RCC 7860 (cell line): Measurements from ENCODE around the gene HTR3E.
"Not testable (repeated sequence)": the region's sequence is repeated elsewhere in the genome, so short reads cannot be mapped to it uniquely, and the experiment has no call there.

ENCODE experiments used
- DNase-seq: peaks from one replicate; pipeline ENCODE4 v3.0.0-alpha.2; 2015; ENCODE audit warnings: low spot score
- FAIRE-seq: peaks from 2 replicates; lab custom pipeline; 2012; peaks lifted over from hg19 to GRCh38; lab: Jason Lieb, UNC

Gene HTR3E

GRCh38 chr3:184096811-184097383 is at the start of gene HTR3E:
Gene HTR3E, plus strand, starts transcription at chr3:184097064. Its CDS starts 466 bp downstream, at chr3:184097530.
- DNase-seq (no peak), FAIRE-seq (no peak)

GRCh38 chr3:184050217-184050847 is 46.5 kb upstream of the HTR3E start:
- DNase-seq (no peak), FAIRE-seq (no peak)

GRCh38 chr3:184052767-184053166 is 44.1 kb upstream of the HTR3E start, which contains the start of gene HTR3C:
Gene HTR3C, plus strand, starts transcription at chr3:184053047. Its CDS starts 34 bp downstream, at chr3:184053081.
- FAIRE-seq = no peak
- DNase-seq = no peak

- no peak for DNase-seq
- no peak for FAIRE-seq
Measured at GRCh38 chr3:184058029-184058428, 38.8 kb upstream of the HTR3E start.

GRCh38 chr3:184059424-184059823 is 37.4 kb upstream of the HTR3E start:
- no peak for FAIRE-seq
- no peak for DNase-seq

GRCh38 chr3:184062637-184063036 is 34.2 kb upstream of the HTR3E start:
- FAIRE-seq = no peak
- no peak for DNase-seq

GRCh38 chr3:184066211-184066610 is 30.7 kb upstream of the HTR3E start:
- FAIRE-seq = no peak
- DNase-seq = no peak

GRCh38 chr3:184067573-184068055 is 29.2 kb upstream of the HTR3E start:
- FAIRE-seq (no peak), DNase-seq (no peak)

- DNase-seq (no peak), FAIRE-seq (no peak)
Measured at GRCh38 chr3:184068344-184068743, 28.5 kb upstream of the HTR3E start.

- not testable (repeated sequence) for FAIRE-seq
Measured at GRCh38 chr3:184071142-184071541, 25.7 kb upstream of the HTR3E start.

GRCh38 chr3:184073621-184074020 is 23.2 kb upstream of the HTR3E start:
- DNase-seq = no peak
- FAIRE-seq = no peak

More at GRCh38 chr3:184071142-184071541, 25.7 kb upstream of the HTR3E start:
- not testable (repeated sequence) for DNase-seq

GRCh38 chr3:184075901-184076300 is 21.0 kb upstream of the HTR3E start:
- no peak for FAIRE-seq
- no peak for DNase-seq

- DNase-seq = no peak
- FAIRE-seq = no peak
Measured at GRCh38 chr3:184077881-184078280, 19.0 kb upstream of the HTR3E start.

GRCh38 chr3:184078851-184079250 is 18.0 kb upstream of the HTR3E start:
- no peak for FAIRE-seq
- DNase-seq = no peak

- FAIRE-seq (no peak), DNase-seq (no peak)
Measured at GRCh38 chr3:184081116-184081830, 15.6 kb upstream of the HTR3E start.

GRCh38 chr3:184082034-184082433 is 14.8 kb upstream of the HTR3E start:
- DNase-seq (no peak), FAIRE-seq (no peak)

GRCh38 chr3:184082465-184082864 is 14.4 kb upstream of the HTR3E start:
- no peak for DNase-seq

GRCh38 chr3:184085389-184085852 is 11.4 kb upstream of the HTR3E start:
- no peak for DNase-seq
- FAIRE-seq = no peak

More at GRCh38 chr3:184082465-184082864, 14.4 kb upstream of the HTR3E start:
- no peak for FAIRE-seq

- DNase-seq (no peak), FAIRE-seq (no peak)
Measured at GRCh38 chr3:184092199-184092598, 4.7 kb upstream of the HTR3E start.

GRCh38 chr3:184097556-184097955 is 692 bp downstream of the HTR3E start:
- FAIRE-seq = no peak

GRCh38 chr3:184099806-184100686 is 3.2 kb downstream of the HTR3E start:
- FAIRE-seq = no peak
- DNase-seq = no peak

More at GRCh38 chr3:184097556-184097955, 692 bp downstream of the HTR3E start:
- no peak for DNase-seq
